Measurements from ENCODE around the gene FNDC8. TPM values are rescaled to one million over a fixed set of nuclear protein-coding genes. Genes with fewer than 3 reads are reported as not detected.

The FNDC8 gene
- total RNA-seq, 1 donor from 2014 or later: not detected

- no peaks in the 10 kb centered on the region for H3K9me3 Mint-ChIP-seq
- peaks cover 52% of the 10 kb centered on the region for H3K36me3 Mint-ChIP-seq (ENCODE audit: low read depth)
- H3K27me3 Mint-ChIP-seq: no peaks in the 10 kb centered on the region
- DNase-seq (no peak), ATAC-seq (ENCODE audit: low read depth) (no peak)
- H3K4me3 Mint-ChIP-seq: no peak overlapping the region
- ChIA-PET POLR2A (no interaction called here), CTCF (interaction anchor here (1.9 kb wide), 1 partner anchor 11 kb away, joined by 6 read pairs; the partner anchor contains the start of gene RAD51D)
- H3K27ac Mint-ChIP-seq: no peak overlapping the region
- no peaks in the 10 kb centered on the region for H3K4me1 Mint-ChIP-seq
- no peak for TF ChIP-seq CTCF (IDR thresholded peaks at IDR 0.05)
- intact Hi-C loops (cut with micrococcal nuclease): no loop called here
Observed at GRCh38 chr17:35130392-35130791, 9.0 kb downstream of the FNDC8 start.

- ATAC-seq (ENCODE audit: low read depth) (no peak), DNase-seq (no peak)
- no peak for TF ChIP-seq CTCF (IDR thresholded peaks at IDR 0.05)
- intact Hi-C loops (cut with micrococcal nuclease): no loop called here
- H3K27me3 Mint-ChIP-seq: no peaks in the 10 kb centered on the region
- H3K9me3 Mint-ChIP-seq: no peaks in the 10 kb centered on the region
- no peak overlapping the region for H3K4me3 Mint-ChIP-seq
- POLR2A ChIA-PET: no interaction called here
- peaks cover 69% of the 10 kb centered on the region for H3K36me3 Mint-ChIP-seq (ENCODE audit: low read depth)
- CTCF ChIA-PET: no interaction called here
- no peak overlapping the region for H3K27ac Mint-ChIP-seq
- no peaks in the 10 kb centered on the region for H3K4me1 Mint-ChIP-seq
Observed at GRCh38 chr17:35132099-35132498, 10.7 kb downstream of the FNDC8 start.

- Mint-ChIP-seq H3K27ac (no peak overlapping the region), H3K4me1 (no peaks in the 10 kb centered on the region), H3K4me3 (no peak overlapping the region), H3K36me3 (ENCODE audit: low read depth) (peaks cover 75% of the 10 kb centered on the region), H3K27me3 (no peaks in the 10 kb centered on the region), H3K9me3 (no peaks in the 10 kb centered on the region)
- intact Hi-C loops (cut with micrococcal nuclease): no loop called here
- DNase-seq (no peak), ATAC-seq (ENCODE audit: low read depth) (no peak)
- ChIA-PET POLR2A (no interaction called here), CTCF (no interaction called here)
- TF ChIP-seq CTCF (IDR thresholded peaks at IDR 0.05): no peak
Observed at GRCh38 chr17:35132816-35133550, 11.6 kb downstream of the FNDC8 start.

GRCh38 chr17:35135322-35135721 is 13.9 kb downstream of the FNDC8 start:
- Mint-ChIP-seq H3K27me3 (no peaks in the 10 kb centered on the region), H3K27ac (no peak overlapping the region)
- CTCF ChIA-PET: interaction anchor here (1.0 kb wide), 1 partner anchor 8 kb away, joined by 3 read pairs; no protein-coding TSS in a partner anchor

GRCh38 chr17:35138218-35138617 is 16.8 kb downstream of the FNDC8 start:
- POLR2A ChIA-PET: no interaction called here
- DNase-seq: no peak
- no peak overlapping the region for H3K4me3 Mint-ChIP-seq
- H3K36me3 Mint-ChIP-seq (ENCODE audit: low read depth): peaks cover 60% of the 10 kb centered on the region
- H3K27ac Mint-ChIP-seq: no peak overlapping the region
- intact Hi-C loops (cut with micrococcal nuclease): no loop called here
- ATAC-seq (ENCODE audit: low read depth): no peak
- no peaks in the 10 kb centered on the region for H3K9me3 Mint-ChIP-seq
- no peaks in the 10 kb centered on the region for H3K27me3 Mint-ChIP-seq
- no peak for TF ChIP-seq CTCF (IDR thresholded peaks at IDR 0.05)
- H3K4me1 Mint-ChIP-seq: peaks cover 14% of the 10 kb centered on the region
- CTCF ChIA-PET: no interaction called here

More at GRCh38 chr17:35135322-35135721, 13.9 kb downstream of the FNDC8 start:
- no peak overlapping the region for H3K4me3 Mint-ChIP-seq
- TF ChIP-seq CTCF (IDR thresholded peaks at IDR 0.05): no peak
- DNase-seq: no peak
- intact Hi-C loops (cut with micrococcal nuclease): no loop called here
- POLR2A ChIA-PET: no interaction called here
- ATAC-seq (ENCODE audit: low read depth): no peak
- H3K36me3 Mint-ChIP-seq (ENCODE audit: low read depth): peaks cover 87% of the 10 kb centered on the region
- no peaks in the 10 kb centered on the region for H3K4me1 Mint-ChIP-seq
- no peaks in the 10 kb centered on the region for H3K9me3 Mint-ChIP-seq

Data from activated B cell treated with CpG ODN at 0.5 μM for 24 hours (primary cell).